ENCODE results near the gene WRNIP1. TPM values are rescaled to one million over a fixed set of nuclear protein-coding genes. Genes with fewer than 3 reads are reported as not detected.

WRNIP1 gene
- 49.3 TPM for polyA plus RNA-seq (ENCODE audit: insufficient read length)

DNA sequence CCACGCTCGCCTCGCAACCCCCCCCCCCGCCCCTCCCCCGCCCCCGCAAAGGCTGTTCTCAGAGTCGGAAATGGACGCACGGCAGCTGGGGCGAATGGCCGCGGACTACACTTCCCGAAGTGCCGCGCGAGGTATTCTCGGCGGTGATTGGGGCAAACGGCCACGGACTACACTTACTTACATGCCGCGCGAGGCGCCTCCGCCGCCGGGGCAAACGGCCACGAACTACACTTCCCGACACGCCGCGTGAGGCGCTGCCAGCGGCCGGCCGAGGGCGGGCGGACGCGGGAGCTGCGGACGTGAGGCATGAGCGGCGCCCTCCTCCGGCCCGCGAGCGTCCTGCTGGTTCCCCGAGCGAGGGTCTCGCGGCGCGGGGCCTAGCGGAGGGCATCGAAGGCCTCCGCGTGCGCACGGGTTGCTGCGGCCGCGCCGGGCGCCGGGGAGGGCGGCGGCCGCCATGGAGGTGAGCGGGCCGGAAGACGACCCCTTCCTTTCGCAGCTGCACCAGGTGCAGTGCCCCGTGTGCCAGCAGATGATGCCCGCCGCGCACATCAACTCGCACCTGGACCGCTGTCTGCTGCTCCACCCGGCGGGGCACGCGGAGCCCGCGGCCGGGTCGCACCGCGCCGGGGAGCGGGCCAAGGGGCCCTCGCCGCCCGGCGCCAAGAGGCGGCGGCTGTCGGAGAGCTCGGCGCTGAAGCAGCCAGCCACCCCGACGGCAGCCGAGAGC, at the start of gene WRNIP1:
Gene WRNIP1 (plus strand): TSS at position 228 of the 730 bp plus-strand sequence. CDS start 230 bp downstream, at position 458.
- peak; percentile 100 for DNase-seq

DNA sequence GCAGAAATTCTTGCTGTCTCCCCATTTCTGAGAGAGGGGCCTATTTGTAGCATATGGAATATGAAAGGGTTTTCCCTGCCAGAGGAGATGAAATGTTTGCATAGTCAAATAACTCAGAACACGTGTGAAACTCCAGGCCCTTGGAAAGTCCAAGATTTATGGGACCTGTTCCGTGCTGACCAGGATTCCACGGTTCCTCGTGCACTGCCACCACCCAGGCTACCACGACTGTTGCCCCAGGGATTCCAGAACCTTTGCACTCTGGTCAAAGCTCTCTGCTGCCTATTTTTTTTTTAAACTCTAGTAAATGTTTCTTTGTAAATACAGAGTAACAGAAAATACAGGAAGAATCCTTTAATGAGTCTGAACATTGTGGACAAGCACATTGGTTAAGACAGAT, 49.5 kb upstream of the WRNIP1 start:
- no peak for DNase-seq

GRCh38 chr6:2716936-2717700, 48.1 kb upstream of the WRNIP1 start:
- no peak for DNase-seq

DNA sequence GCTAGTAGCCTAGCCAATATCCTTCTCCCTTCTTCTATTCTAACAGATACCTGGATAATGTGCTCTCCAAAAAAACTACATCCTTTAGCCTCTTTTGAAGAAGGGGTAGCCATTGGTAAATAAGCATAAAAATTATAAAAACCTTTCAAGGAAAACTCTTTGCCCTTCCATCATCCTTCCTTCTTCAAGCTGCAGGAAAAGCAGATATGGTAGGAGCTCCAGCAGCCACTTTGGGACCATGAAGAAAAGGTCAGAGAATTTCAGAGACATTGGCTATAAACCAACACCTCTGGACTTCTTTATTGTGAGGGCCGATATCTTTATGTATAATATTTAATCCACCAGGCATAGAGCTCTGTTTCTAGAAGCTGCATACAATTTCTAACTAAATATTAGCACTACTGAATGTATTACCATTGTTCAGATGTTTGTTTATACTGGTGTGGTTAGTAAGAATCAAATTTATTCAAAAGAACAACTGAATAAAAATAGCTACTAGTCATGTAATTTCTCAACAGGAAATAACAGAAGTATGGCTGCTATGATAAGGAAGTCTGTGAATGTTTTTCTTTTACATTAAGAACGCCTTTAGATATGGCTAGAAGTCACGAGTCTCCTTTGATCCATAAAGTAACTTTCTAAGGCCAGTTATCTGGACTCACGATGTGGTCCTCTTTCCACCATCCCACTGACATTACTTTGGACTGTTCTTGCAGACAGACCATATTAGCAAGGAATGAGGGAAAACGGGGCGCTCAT, 46.7 kb upstream of the WRNIP1 start:
- no peak for DNase-seq

DNA sequence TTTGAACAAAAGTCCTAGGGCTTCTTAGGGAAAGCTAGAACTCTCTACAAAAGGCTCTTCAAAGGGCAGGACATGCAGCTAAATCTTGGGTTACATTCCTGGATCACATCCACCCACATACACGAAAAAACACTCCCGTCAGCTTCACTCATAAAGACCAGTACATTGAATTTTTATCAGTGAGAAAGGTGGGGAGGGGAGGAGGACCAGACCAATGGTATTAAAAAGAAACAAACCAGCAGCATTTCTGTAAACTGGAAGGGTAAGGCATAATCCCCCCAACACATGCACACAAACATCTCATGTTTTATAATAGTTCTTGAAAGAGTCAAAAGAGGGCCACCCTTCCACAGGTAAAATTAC, 46.1 kb upstream of the WRNIP1 start:
- no peak for DNase-seq

DNA sequence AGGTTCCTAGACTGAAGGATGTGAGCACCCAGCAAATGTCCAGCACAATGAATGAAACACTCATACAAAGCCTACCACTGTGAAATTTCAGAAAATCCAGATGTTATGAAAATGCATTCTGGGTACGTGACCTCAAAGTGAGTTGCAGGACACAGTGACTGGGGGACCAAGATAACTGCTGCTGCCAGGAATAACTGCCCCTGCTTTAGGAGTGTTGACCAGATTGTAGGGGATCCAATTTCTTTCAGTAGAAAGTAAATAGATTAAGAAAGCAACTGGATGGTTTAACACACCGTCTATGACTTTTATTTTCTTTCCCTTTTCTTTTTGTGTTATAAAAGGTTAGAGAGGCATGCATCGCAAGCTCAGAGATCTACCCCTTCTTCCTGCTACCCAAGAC, 44.0 kb upstream of the WRNIP1 start:
- no peak for DNase-seq

DNA sequence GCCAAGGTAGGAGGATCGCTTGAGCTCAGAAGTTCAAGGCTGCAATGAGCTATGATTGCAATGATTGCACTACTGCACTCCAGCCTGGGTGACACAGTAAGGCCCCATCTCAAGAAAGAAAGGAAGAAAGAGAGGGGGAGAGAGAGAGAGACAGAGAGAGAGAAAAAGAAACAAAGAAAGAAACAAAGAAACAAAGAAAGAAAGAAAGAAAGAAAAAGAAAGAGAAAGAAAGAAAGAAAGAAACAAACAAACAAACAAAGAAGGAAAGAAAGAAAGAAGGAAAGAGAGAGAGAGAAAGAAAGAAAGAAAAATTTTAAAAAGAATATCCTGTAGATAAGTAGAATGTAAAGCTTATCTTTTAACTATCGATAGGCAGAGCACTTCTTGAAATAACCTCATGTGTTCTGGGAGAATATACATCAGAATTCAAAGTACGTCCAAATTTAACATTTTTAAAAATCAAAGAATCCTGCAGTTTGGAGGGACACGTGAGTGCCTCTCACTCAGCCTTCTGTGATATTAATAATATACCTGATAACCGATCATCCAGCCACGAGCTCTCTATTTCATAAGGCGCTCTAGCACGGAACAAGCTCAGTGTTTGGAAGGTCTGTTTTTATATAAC, 39.7 kb upstream of the WRNIP1 start:
- no peak for DNase-seq

GRCh38 chr6:2725999-2726567, 39.1 kb upstream of the WRNIP1 start:
- no peak for DNase-seq

DNA sequence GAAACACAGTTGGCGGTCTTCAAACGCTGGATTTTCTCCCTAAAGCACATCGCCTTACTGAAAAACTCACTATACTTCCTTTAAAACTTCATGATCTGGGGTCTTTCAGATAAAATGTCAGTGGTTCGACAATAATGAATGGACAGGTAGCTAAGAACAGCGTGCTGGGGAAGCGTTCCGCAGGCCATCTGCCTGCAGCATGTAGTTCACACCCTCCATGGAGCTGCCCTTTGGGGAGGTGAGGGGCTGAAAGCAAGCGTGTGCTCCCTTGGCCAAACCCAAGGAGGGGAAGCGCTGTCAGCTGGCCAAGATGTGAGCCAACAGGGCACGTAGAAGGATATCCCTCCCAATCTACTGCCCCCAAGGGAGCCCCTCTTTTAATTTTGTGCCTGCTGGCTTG, 35.3 kb upstream of the WRNIP1 start:
- no peak for DNase-seq

DNA sequence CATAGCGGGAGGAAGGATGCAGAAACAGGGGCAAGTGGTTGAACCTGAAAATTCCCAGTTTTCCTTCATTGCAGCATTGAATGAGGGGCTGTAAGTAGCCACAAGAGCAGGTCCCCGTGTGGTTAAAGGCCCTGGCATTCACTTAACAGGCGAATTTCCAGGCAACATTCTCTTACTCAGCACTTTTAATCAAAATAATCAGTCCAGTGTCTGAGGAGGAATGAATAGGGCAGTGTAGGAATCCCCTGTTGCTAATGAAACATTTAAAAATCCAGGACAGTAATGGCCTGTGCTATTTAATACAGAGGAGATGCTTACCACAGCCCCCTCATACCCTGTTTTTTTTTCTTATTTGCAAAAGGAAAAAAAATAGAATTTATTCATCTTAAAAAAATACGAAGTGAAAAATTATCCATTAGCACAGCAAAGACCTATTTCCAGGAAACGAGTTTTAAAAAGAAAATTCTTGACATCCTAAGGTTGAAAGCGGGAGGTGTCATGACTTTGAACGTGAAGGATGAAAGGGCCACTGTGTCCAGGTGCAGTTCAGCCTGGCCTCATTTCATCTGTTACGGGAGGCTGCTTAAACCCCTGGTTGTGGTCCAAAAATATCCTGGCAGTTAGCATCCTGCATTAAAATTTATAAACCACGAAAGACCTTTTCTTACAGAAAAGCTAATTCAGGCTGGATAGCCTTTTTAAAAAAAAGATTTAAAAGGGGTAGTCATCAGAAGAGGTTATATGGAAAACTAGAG, 34.7 kb upstream of the WRNIP1 start:
- no peak for DNase-seq

- no peak for DNase-seq
These were observed 33.8 kb upstream of the WRNIP1 start for GRCh38 chr6:2731281-2731909.

DNA sequence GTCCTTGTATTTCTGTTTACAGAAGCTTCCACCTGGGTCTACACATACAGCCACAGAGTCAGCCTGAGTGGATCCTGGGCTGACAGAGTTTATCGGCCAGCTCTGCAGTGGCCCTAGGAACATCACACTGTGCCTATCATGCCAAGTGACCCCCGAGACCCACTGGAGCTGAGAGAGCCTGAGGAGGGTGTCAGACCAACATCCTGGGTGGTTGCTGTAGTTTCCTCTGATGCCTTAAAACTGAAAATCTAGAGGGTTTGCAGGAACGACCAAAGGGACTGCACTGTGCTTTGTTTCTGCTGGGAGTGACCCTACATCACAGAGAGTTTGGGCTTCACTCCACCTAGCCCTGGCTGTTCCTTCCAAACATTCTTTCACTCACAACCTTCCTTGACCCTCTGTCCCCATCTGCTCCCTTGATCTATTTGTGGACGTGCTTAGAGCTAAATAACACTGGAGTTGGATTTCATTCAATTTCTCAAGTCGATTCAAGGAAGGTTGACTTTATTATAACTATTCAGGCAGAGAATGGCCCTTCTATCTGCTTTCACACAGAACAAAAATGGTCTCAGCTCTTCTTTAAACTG, 32.6 kb upstream of the WRNIP1 start:
- DNase-seq: no peak

- no peak for DNase-seq
These were observed 31.9 kb upstream of the WRNIP1 start for GRCh38 chr6:2733324-2733723.

DNA sequence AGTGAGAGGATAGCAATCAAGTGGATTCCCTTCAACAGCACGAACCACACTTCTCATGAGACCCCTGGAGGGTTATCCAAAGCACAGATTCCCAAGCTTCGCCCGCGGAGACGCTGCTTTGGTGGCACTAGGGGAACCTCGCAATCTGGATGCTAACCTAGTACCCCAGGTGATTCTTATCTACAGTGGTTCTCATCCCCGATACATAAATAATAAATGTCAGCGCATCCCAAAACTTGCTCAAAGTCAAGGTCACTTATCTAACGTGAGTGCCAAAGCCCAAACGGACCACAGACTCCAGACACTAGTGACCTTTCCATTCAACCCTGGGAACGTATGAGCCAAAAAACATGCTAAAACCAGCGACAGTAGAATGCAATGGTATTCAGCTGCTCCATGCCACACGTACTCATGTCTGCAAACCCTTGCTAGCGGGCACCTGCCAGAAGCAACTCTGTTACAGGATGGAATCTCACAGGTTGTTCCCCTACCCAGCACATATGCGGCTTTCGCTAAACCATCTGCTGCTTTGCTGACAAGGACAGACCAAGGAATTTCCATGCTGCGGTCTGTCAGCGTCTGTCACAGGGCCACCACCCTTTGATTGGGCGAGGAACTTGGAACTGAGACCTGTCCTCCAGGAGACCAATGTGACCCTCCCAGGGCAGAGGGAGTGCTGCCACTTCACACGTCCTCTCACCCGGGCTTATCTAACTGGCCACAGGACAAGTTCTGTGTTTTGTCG, 31.3 kb upstream of the WRNIP1 start:
- no peak for DNase-seq

DNA sequence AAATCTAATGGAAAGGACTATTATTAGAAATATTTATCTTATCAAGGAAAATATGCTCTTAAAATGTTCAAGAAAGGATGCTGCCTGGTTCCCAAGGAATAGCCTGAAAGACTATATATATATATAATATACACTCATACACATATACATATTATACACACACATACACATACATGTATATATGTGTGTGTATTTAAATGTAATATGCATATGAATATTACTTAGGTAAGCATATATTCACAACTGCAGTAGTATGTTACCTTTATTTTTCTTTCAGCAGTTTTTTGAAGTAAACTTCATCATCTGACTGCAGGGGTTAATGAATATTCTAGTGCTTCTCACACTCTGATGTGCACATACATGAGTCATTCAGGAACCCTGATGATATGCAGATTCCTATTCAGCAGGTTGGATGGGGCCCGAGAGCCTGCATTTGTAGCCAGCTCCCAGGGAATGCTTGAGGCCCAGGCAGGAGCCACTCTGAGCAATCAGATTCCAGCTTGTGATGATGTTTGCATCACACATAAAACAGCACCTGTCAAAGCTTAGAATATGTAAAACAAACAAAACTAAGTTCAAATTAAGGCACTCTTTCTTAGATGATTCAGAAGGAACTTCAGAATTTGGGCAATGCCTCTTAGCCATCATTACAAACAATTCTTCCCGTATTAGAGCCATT, 30.6 kb upstream of the WRNIP1 start:
- DNase-seq: no peak

DNA sequence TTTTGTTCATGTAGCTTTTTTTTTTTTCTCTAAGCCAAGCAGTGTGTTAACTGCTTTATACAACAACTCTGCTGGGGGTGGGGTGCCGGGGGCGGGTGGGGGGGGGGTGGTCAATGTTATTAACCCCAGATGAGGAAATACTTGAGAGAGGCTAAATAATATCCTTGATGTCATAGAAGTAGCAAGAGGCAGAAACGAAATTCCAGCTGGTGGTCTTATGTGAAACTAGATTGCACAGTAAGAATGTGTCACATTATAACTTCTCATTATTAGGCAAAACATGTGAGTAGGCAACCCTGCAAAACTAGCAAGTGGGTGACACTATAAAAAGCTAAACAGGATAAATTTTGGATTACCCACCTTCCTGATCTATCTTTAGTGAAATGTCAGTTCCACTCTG, 27.3 kb upstream of the WRNIP1 start:
- no peak for DNase-seq

GRCh38 chr6:2738373-2738979, 26.7 kb upstream of the WRNIP1 start:
- peak; percentile 66 for DNase-seq

- no peak for DNase-seq
These were observed 25.9 kb upstream of the WRNIP1 start for GRCh38 chr6:2739335-2739734.

DNA sequence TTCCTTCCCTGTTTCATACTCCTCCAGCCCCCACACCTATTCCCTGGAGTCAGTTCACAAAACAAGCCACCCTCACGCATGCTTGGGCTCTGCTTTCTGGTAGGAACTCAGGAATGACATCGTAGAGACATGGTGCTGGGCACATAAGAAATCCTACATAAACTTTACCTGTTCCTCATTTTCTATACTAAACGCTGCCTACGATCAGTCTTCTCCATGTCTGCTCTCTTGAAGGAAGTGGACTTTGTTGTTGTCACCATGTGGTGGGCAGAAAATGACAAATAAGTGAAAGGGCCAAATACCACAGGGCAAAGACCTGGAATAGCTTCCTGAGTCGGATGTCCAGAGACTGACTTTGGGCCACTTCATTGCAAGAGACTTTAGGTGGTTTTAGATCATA, 24.6 kb upstream of the WRNIP1 start:
- DNase-seq: no peak
